Measurements from ENCODE around the gene MASTL. TPM values are rescaled to one million over a fixed set of nuclear protein-coding genes. Genes with fewer than 3 reads are reported as not detected.

The MASTL gene
- total RNA-seq, 4 donors from 2014 or later: 3.8 to 13.8 (median 7.5) TPM

- no peak overlapping the region for H3K27ac ChIP-seq
- H3K4me3 ChIP-seq: no peak overlapping the region
- peaks cover 0 to 5% (median 0%) of the 10 kb centered on the region in 3 donors for H3K4me1 ChIP-seq
- H3K9me3 ChIP-seq: no peaks in the 10 kb centered on the region
- TF ChIP-seq, protein P1, sequence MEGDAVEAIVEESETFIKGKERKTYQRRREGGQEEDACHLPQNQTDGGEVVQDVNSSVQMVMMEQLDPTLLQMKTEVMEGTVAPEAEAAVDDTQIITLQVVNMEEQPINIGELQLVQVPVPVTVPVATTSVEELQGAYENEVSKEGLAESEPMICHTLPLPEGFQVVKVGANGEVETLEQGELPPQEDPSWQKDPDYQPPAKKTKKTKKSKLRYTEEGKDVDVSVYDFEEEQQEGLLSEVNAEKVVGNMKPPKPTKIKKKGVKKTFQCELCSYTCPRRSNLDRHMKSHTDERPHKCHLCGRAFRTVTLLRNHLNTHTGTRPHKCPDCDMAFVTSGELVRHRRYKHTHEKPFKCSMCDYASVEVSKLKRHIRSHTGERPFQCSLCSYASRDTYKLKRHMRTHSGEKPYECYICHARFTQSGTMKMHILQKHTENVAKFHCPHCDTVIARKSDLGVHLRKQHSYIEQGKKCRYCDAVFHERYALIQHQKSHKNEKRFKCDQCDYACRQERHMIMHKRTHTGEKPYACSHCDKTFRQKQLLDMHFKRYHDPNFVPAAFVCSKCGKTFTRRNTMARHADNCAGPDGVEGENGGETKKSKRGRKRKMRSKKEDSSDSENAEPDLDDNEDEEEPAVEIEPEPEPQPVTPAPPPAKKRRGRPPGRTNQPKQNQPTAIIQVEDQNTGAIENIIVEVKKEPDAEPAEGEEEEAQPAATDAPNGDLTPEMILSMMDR (IDR thresholded peaks at IDR 0.05): no peak
- TF ChIP-seq POLR2A (IDR thresholded peaks at IDR 0.05): no peak
- H3K27me3 ChIP-seq: no peaks in the 10 kb centered on the region
- intact Hi-C loops (cut with DNase I): no loop called here
- no peak for DNase-seq
- peaks cover 0 to 35% (median 0%) of the 10 kb centered on the region in 3 donors for H3K36me3 ChIP-seq
- 81 to 95% methylated on average over 4 of the region's 4 CpGs for WGBS, 2 donors
Measured at GRCh38 chr10:27188897-27189296, 33.7 kb downstream of the MASTL start.

DNA sequence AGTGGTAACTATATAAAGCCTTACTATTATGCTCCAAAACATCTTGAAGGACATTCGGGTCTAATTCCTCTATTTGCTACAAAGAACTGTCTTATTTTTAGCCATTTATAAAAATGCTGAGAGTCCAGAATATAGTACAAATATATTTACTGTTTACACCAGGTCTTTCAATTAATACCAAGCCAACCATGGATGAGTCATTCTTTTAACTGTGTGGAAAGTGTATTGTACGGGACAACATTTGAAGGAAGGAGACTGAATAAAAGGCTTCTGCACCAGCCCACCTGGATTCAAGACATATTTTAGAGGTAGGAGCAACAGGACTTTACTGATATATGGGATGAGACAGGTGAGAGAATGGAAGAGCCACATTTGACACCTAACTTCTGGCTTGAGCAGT is 35.4 kb downstream of the MASTL start:
- H3K9me3 ChIP-seq: no peaks in the 10 kb centered on the region
- WGBS, 2 donors: 73 to 76% methylated on average over 2 of the region's 2 CpGs
- peaks cover 0 to 5% (median 0%) of the 10 kb centered on the region in 3 donors for H3K4me1 ChIP-seq
- H3K36me3 ChIP-seq: peaks cover 0 to 20% (median 0%) of the 10 kb centered on the region in 3 donors
- no peak overlapping the region for H3K27ac ChIP-seq
- H3K27me3 ChIP-seq: no peaks in the 10 kb centered on the region
- DNase-seq: no peak
- no peak overlapping the region for H3K4me3 ChIP-seq
- intact Hi-C loops (cut with DNase I): no loop called here
- TF ChIP-seq, protein P1 (IDR thresholded peaks at IDR 0.05): no peak
- TF ChIP-seq POLR2A (IDR thresholded peaks at IDR 0.05): no peak

- intact Hi-C loops (cut with DNase I): no loop called here
- Histone ChIP-seq H3K4me1 (peaks cover 0 to 5% (median 0%) of the 10 kb centered on the region in 3 donors), H3K9me3 (no peaks in the 10 kb centered on the region), H3K27ac (no peak overlapping the region), H3K36me3 (peaks cover 0 to 19% (median 7%) of the 10 kb centered on the region in 3 donors), H3K4me3 (no peak overlapping the region), H3K27me3 (no peaks in the 10 kb centered on the region)
- DNase-seq: no peak
- TF ChIP-seq, protein P1 (IDR thresholded peaks at IDR 0.05): no peak
- TF ChIP-seq POLR2A (IDR thresholded peaks at IDR 0.05): no peak
- 54 to 56% methylated on average over 3 of the region's 3 CpGs for WGBS, 2 donors
Measured at GRCh38 chr10:27192284-27192683, 37.1 kb downstream of the MASTL start.

DNA sequence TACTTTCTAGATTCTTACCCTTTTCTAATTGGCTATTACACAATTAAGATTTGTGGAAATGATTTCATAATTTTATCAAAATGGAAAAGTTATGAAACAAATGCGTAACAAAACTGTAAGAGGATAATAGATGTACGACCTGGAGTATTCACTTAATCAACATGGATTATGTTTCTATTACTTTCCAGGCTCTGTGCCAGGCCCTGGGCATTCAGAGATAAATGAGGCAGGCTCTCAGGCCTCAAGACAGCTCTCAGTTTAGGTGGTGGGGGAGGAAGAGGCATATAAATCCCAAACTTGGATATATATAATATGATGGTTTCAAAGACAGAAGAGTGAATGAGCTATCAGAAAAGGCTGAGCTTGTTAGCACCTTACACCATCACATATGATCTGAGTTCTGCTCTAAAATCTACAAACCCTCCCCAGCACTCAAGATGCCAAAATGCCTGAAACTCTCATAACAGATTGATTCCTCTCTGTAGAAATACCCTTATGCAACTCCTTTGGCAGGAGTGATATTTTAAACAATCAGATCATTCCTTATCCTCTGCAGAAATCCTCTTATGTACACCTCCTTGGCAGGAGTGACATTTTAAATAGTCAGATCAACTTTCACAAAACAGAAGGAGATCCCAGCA is 42.9 kb downstream of the MASTL start:
- WGBS, 2 donors: 39 to 44% methylated on average over 2 of the region's 2 CpGs
- no peaks in the 10 kb centered on the region for H3K9me3 ChIP-seq
- TF ChIP-seq, protein P1 (IDR thresholded peaks at IDR 0.05): no peak
- no peak for TF ChIP-seq POLR2A (IDR thresholded peaks at IDR 0.05)
- no peak overlapping the region for H3K27ac ChIP-seq
- H3K27me3 ChIP-seq: no peaks in the 10 kb centered on the region
- no peak overlapping the region for H3K4me3 ChIP-seq
- H3K36me3 ChIP-seq: peaks cover 0 to 75% (median 9%) of the 10 kb centered on the region in 3 donors
- intact Hi-C loops (cut with DNase I): no loop called here
- DNase-seq: no peak
- peaks cover 0 to 27% (median 0%) of the 10 kb centered on the region in 3 donors for H3K4me1 ChIP-seq

- WGBS, 2 donors: 70 to 92% methylated on average over 5 of the region's 5 CpGs
- no peak for DNase-seq
- H3K27ac ChIP-seq: no peak overlapping the region
- peaks cover 0 to 100% (median 21%) of the 10 kb centered on the region in 3 donors for H3K36me3 ChIP-seq
- no peaks in the 10 kb centered on the region for H3K27me3 ChIP-seq
- peaks cover 0 to 14% (median 0%) of the 10 kb centered on the region in 3 donors for H3K4me1 ChIP-seq
- H3K4me3 ChIP-seq: no peak overlapping the region
- TF ChIP-seq, protein P1 (IDR thresholded peaks at IDR 0.05): no peak
- TF ChIP-seq POLR2A (IDR thresholded peaks at IDR 0.05): no peak
- intact Hi-C loops (cut with DNase I): no loop called here
- no peaks in the 10 kb centered on the region for H3K9me3 ChIP-seq
Measured at GRCh38 chr10:27203806-27204205, 48.7 kb downstream of the MASTL start.

Measured in esophagus squamous epithelium (tissue), 5 donors.